Skeletal muscle satellite cell (primary cell): Measurements from ENCODE around the gene PPP1R12A.
"Not testable (repeated sequence)": the region's sequence is repeated elsewhere in the genome, so short reads cannot be mapped to it uniquely, and the experiment has no call there.

Experiments
- H3K27me3 ChIP-seq: 2 replicates; pipeline ENCODE4 v1.7.0; 2013; ENCODE audit warnings: low read length; ENCODE audit not compliant: control insufficient read depth, insufficient read depth
- H3K36me3 ChIP-seq: 2 replicates; pipeline ENCODE4 v1.7.0; 2013; ENCODE audit warnings: mild to moderate bottlenecking, control low read depth, low read length; ENCODE audit not compliant: insufficient read depth
- H3K4me1 ChIP-seq: 2 replicates; pipeline ENCODE4 v1.7.0; 2013; ENCODE audit warnings: low read length; ENCODE audit not compliant: control insufficient read depth, insufficient read depth
- H3K4me2 ChIP-seq: 2 replicates; pipeline ENCODE4 v1.7.0; 2013; ENCODE audit warnings: mild to moderate bottlenecking, low read length
- H3K4me3 ChIP-seq: 2 replicates; pipeline ENCODE4 v1.7.0; 2013; ENCODE audit warnings: low read length
- H3K9ac ChIP-seq: 2 replicates; pipeline ENCODE4 v1.7.0; 2013; ENCODE audit warnings: mild to moderate bottlenecking, low read depth, low read length, moderate library complexity
- H3K9me3 ChIP-seq: replicated peaks from 2 replicates; pipeline ENCODE4 v1.7.0; 2013; ENCODE audit warnings: mild to moderate bottlenecking, control low read depth, low read length

PPP1R12A gene

GRCh38 chr12:79835377-79835843, 99.5 kb downstream of the PPP1R12A start:
- Histone ChIP-seq H3K9ac (no peak overlapping the region), H3K4me1 (no peaks in the 10 kb centered on the region), H3K4me2 (no peak overlapping the region)

DNA sequence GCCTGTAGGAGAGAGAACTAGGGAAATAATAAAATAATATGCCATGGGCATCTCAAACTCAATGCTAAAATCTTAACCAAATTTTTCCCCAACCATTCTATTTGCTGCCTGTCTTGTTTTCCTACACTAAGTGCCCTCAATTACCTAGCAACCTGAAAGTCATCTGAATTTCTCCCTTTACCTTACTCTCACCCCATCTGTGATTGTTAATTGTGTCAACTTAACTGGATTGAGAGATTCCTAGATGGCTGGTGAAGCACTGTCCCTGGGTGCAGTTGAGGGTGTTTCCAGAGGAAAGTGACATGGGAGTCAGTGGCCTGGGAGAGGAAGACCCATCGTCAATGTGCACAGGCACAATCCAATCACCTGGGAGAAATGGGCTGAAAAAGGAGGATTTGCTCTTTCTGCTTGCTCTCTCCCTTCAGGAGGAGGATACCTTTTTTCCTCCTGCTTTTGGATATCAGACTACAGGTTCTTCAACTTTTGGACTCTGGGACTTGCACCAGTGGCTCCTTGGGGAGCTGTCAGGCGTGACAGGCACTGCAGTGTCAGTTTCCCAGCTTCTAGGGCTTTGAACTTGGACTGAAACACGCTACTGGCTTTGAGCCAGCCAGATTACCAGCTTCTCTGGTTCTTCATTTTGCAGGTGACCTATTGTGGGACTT, 100.1 kb downstream of the PPP1R12A start:
- H3K4me1 ChIP-seq: no peaks in the 10 kb centered on the region
- H3K9ac ChIP-seq: no peak overlapping the region
- H3K4me3 ChIP-seq: no peak overlapping the region
- no peaks in the 10 kb centered on the region for H3K9me3 ChIP-seq
- H3K4me2 ChIP-seq: no peak overlapping the region
- no peaks in the 10 kb centered on the region for H3K27me3 ChIP-seq
- peaks cover 38% of the 10 kb centered on the region for H3K36me3 ChIP-seq

More at GRCh38 chr12:79835377-79835843, 99.5 kb downstream of the PPP1R12A start:
- Histone ChIP-seq H3K27me3 (no peaks in the 10 kb centered on the region), H3K9me3 (no peaks in the 10 kb centered on the region), H3K36me3 (peaks cover 35% of the 10 kb centered on the region), H3K4me3 (no peak overlapping the region)

- Histone ChIP-seq H3K36me3 (peaks cover 39% of the 10 kb centered on the region), H3K9me3 (no peaks in the 10 kb centered on the region)
Observed at GRCh38 chr12:79830440-79830839, 104.5 kb downstream of the PPP1R12A start.

GRCh38 chr12:79828924-79829323, 106.0 kb downstream of the PPP1R12A start:
- Histone ChIP-seq H3K4me1 (no peaks in the 10 kb centered on the region), H3K9me3 (no peaks in the 10 kb centered on the region), H3K36me3 (peaks cover 35% of the 10 kb centered on the region), H3K27me3 (no peaks in the 10 kb centered on the region), H3K9ac (no peak overlapping the region), H3K4me3 (no peak overlapping the region), H3K4me2 (no peak overlapping the region)

More at GRCh38 chr12:79830440-79830839, 104.5 kb downstream of the PPP1R12A start:
- H3K4me3 ChIP-seq: no peak overlapping the region
- H3K27me3 ChIP-seq: no peaks in the 10 kb centered on the region
- no peaks in the 10 kb centered on the region for H3K4me1 ChIP-seq
- H3K9ac ChIP-seq: no peak overlapping the region
- H3K4me2 ChIP-seq: no peak overlapping the region

DNA sequence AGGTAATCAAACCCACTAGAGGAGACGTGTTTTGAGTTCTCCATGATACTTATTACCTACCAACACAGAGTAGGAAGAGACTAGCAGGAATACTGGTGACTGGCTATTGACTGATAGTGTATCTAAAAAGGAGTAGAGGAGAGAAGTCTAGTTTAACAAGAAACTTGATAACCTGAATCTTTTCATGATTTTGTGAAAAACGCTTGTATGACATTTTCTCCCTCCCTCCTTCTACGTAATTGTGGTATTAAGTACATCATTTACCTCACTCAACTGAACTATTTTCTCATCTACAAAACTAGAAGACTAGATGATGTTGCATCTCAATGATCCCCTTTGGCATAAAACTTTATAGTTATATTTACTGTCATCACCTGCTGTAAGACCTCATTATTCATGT, 107.4 kb downstream of the PPP1R12A start:
- Histone ChIP-seq H3K9ac (no peak overlapping the region), H3K36me3 (peaks cover 35% of the 10 kb centered on the region), H3K4me1 (no peaks in the 10 kb centered on the region), H3K4me3 (no peak overlapping the region), H3K4me2 (no peak overlapping the region), H3K9me3 (no peaks in the 10 kb centered on the region), H3K27me3 (no peaks in the 10 kb centered on the region)

DNA sequence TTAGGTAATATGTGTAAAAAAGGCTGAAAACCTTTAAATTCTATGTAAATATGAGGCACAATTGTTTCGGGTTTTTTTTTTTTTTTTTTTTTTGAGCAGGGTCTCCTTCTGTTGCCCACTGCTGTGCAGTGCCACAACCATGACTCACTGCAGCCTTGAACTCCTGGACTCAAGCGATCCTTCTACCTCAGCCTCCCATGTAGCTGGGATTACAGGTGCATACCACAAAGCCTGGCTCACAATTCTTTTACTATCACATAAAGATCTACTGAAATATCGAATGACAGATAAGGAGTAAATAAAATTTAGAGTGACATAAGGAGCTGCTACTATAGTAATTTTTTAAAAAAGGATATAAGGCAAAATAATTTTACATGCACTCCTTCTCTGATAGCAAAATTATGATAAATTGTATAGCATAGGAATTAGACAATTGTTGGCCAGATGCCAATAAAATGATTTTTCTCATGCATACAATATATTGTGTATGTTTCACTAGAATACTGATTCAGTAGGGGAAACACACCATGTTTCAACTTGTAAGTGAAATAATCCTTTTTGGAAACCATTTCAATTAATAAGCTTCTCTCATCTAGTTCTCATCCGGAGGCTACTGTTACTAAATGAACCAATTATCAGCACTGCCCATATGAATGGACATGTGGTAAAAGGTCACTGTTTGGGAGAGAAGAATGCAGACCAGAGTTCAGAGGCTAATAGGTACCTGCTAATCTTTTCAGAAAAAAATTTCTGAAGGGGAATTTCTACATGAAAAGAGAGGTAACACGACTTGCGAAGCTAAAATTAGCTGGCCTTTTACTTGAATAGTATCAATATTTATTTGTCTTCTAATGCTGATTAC, 108.4 kb downstream of the PPP1R12A start:
- no peaks in the 10 kb centered on the region for H3K4me1 ChIP-seq
- peaks cover 25% of the 10 kb centered on the region for H3K36me3 ChIP-seq
- no peaks in the 10 kb centered on the region for H3K27me3 ChIP-seq
- no peak overlapping the region for H3K9ac ChIP-seq
- H3K4me3 ChIP-seq: no peak overlapping the region
- no peaks in the 10 kb centered on the region for H3K9me3 ChIP-seq
- no peak overlapping the region for H3K4me2 ChIP-seq

DNA sequence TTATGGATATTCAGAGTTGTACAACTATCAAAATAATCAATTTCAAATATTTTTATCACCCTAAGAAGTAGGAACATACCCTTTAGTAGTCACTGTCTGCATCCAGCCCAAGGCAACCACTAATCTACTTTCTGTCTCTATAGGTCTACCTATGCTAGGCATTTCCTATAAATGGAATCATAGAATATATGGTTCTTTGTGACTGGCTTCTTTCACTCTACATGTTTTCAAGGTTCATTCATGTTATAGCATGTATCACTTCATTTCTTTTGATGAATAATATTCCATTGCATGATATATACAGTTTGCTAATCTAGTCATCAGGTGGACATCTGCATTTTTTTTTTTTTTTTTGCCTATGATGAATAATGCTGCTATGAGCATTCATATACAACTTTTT, 112.4 kb downstream of the PPP1R12A start:
- no peak overlapping the region for H3K9ac ChIP-seq
- no peaks in the 10 kb centered on the region for H3K27me3 ChIP-seq
- H3K4me2 ChIP-seq: no peak overlapping the region
- H3K4me3 ChIP-seq: no peak overlapping the region
- peaks cover 31% of the 10 kb centered on the region for H3K36me3 ChIP-seq
- no peaks in the 10 kb centered on the region for H3K4me1 ChIP-seq
- no peaks in the 10 kb centered on the region for H3K9me3 ChIP-seq

DNA sequence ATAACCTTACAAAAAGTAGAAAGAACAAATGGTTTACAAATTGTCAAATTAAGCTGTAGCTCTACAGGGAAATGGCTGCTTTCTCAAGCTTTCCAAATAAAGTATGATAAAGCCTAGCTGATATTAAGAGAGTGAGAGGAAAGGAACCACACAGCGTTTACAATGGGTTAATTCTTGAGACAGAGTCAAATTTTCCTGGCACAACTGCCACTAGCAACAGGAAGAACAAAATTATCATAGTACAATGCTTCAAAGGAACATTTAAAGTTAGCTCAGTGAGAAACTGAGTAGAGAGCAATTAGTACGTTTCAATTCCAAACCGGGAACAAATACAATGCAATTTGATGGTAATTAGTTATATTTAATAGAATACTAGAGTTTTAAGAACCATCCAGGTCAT, 116.0 kb downstream of the PPP1R12A start:
- Histone ChIP-seq H3K36me3 (peaks cover 38% of the 10 kb centered on the region), H3K9ac (no peak overlapping the region)

GRCh38 chr12:79784366-79785065, 150.4 kb downstream of the PPP1R12A start:
- not testable (repeated sequence) for H3K9ac ChIP-seq, H3K9me3 ChIP-seq, H3K4me2 ChIP-seq, H3K27me3 ChIP-seq, H3K4me3 ChIP-seq
- H3K36me3 ChIP-seq: peaks cover 70% of the 10 kb centered on the region
- peaks cover 24% of the 10 kb centered on the region for H3K4me1 ChIP-seq

More for the DNA sequence above, 116.0 kb downstream of the PPP1R12A start:
- H3K9me3 ChIP-seq: no peaks in the 10 kb centered on the region
- no peaks in the 10 kb centered on the region for H3K4me1 ChIP-seq
- no peak overlapping the region for H3K4me3 ChIP-seq
- H3K27me3 ChIP-seq: no peaks in the 10 kb centered on the region
- H3K4me2 ChIP-seq: no peak overlapping the region

GRCh38 chr12:79782172-79782900, 152.6 kb downstream of the PPP1R12A start:
- no peaks in the 10 kb centered on the region for H3K27me3 ChIP-seq
- peaks cover 56% of the 10 kb centered on the region for H3K36me3 ChIP-seq
- no peak overlapping the region for H3K4me3 ChIP-seq
- H3K4me2 ChIP-seq: no peak overlapping the region
- peaks cover 33% of the 10 kb centered on the region for H3K4me1 ChIP-seq
- peak overlapping the region; percentile 8 for H3K9ac ChIP-seq
- no peaks in the 10 kb centered on the region for H3K9me3 ChIP-seq
